HepG2 (cell line): ENCODE measurements around the gene CDH13. TPM values are rescaled to one million over a fixed set of nuclear protein-coding genes. Genes with fewer than 3 reads are reported as not detected.

Source experiments
- ATAC-seq: fragments of 200-7000 bp; cut with Tn5 transposase; 3 replicates; pipeline ENCODE4 v1.9.1; 2020; ENCODE audit warnings: mild to moderate bottlenecking, moderate library complexity
- BruUV-seq: library from RNA; stranded (reverse); fragments of 400-500 nt; replicated peaks from 2 replicates; lab custom pipeline; 2021; lab: Mats Ljungman, UMichigan
- CTCF ChIA-PET: fragments of 300-600 bp; formaldehyde crosslinking; extraction: SDS; loops from one replicate; lab custom pipeline; 2021; ENCODE audit warnings: low total read pairs, inconsistent platforms, low intra/inter-chr PET ratio; lab: Yijun Ruan, JAX
- POLR2A ChIA-PET: fragments of 350-600 bp; sonication (Branson Sonifier 250); formaldehyde crosslinking; loops from one replicate; lab custom pipeline; 2020; ENCODE audit warnings: antibody characterized with exemption, inconsistent platforms; lab: Yijun Ruan, JAX
- DNase-seq: peaks from one replicate; pipeline ENCODE4 v3.0.0-alpha.2; 2015; ENCODE audit warnings: low spot score
- FAIRE-seq: peaks from 3 replicates; lab custom pipeline; 2011; peaks lifted over from hg19 to GRCh38; lab: Jason Lieb, UNC
- H2AFZ ChIP-seq: one replicate; pipeline ENCODE4 v1.6.1; 2011; ENCODE audit warnings: low read length, inconsistent platforms
- H3K27ac ChIP-seq: fragments of 300-600 bp; 3 replicates; pipeline ENCODE4 v1.8.0; 2011; ENCODE audit warnings: mixed run types, mild to moderate bottlenecking, mixed read lengths, low read length, inconsistent platforms; ENCODE audit not compliant: insufficient read depth; ENCODE audit errors: extremely low read length
- H3K27me3 ChIP-seq, 2 experiments: fragments of 200-600 bp in 1 of 2; 2 replicates in 1 of 2; 3 replicates in 1 of 2; pipeline versions ENCODE4 v1.6.0 to v1.8.0; 2011; ENCODE audit warnings: low read length in 2 of 2, mild to moderate bottlenecking in 2 of 2, moderate library complexity in 2 of 2, inconsistent platforms in 1 of 2; ENCODE audit not compliant: insufficient read depth in 2 of 2, control insufficient read depth in 1 of 2
- H3K36me3 ChIP-seq, 2 experiments: fragments of 200-600 bp in 1 of 2; replicated peaks in 1 of 2; 2 replicates in 1 of 2; 3 replicates in 1 of 2; pipeline versions ENCODE4 v1.5.1 to v1.8.0; 2011; ENCODE audit warnings: low read length in 2 of 2, inconsistent platforms in 1 of 2; ENCODE audit not compliant: insufficient read depth in 2 of 2, control insufficient read depth in 1 of 2
- H3K4me1 ChIP-seq: 2 replicates; pipeline ENCODE4 v1.5.1; 2012; ENCODE audit warnings: low read length, inconsistent platforms; ENCODE audit not compliant: insufficient read depth
- H3K4me2 ChIP-seq: 2 replicates; pipeline ENCODE4 v1.6.0; 2011; ENCODE audit warnings: low read depth, low read length, inconsistent platforms
- H3K4me3 ChIP-seq, 3 experiments: fragments of 200-600 bp in 1 of 3; sonication (generic), shearing (Covaris generic) in 1 of 3; replicated peaks in 1 of 3; 2 replicates each; pipeline ENCODE4 v1.5.1; 2011 to 2016; ENCODE audit warnings: low read length in 3 of 3, inconsistent platforms in 2 of 3, low read depth in 2 of 3, mild to moderate bottlenecking in 2 of 3, control low read depth in 1 of 3, mixed read lengths in 1 of 3; ENCODE audit not compliant: insufficient read depth in 1 of 3
- H3K79me2 ChIP-seq: one replicate; pipeline ENCODE4 v1.6.1; 2011; ENCODE audit warnings: low read length, inconsistent platforms; ENCODE audit not compliant: insufficient read depth
- H3K9ac ChIP-seq: 2 replicates; pipeline ENCODE4 v1.6.0; 2011; ENCODE audit warnings: mild to moderate bottlenecking, low read depth, low read length, inconsistent platforms; ENCODE audit not compliant: insufficient read depth
- H3K9me3 ChIP-seq: 2 replicates; pipeline ENCODE4 v1.5.1; 2012; ENCODE audit warnings: mild to moderate bottlenecking, low read length
- H4K20me1 ChIP-seq: 2 replicates; pipeline ENCODE4 v1.6.0; 2011; ENCODE audit warnings: inconsistent platforms, mild to moderate bottlenecking, low read length, moderate library complexity; ENCODE audit not compliant: insufficient read depth
- IRF1 ChIP-seq: sonication (generic); formaldehyde crosslinking; IDR thresholded peaks from 2 replicates; pipeline ENCODE4 v1.4.0; 2020; ENCODE audit warnings: low read depth, mild to moderate bottlenecking, missing genetic modification reagents
- ZNF564 ChIP-seq: sonication (generic); formaldehyde crosslinking; IDR thresholded peaks from 2 replicates; pipeline ENCODE4 v1.8.1; 2023; ENCODE audit warnings: mild to moderate bottlenecking, missing genetic modification reagents
- ZNF572 ChIP-seq: sonication (generic); formaldehyde crosslinking; IDR thresholded peaks from 2 replicates; pipeline ENCODE4 v1.5.1; 2020; ENCODE audit warnings: mild to moderate bottlenecking, missing genetic modification reagents
- ZSCAN25 ChIP-seq: sonication (generic); formaldehyde crosslinking; IDR thresholded peaks from 2 replicates; pipeline ENCODE4 v1.8.0; 2022; ENCODE audit warnings: mild to moderate bottlenecking, missing genetic modification reagents
- WGBS: methylation state at CpG from one replicate; pipeline ENCODE4 v1.1.6; 2017; ENCODE audit warnings: low lambda C conversion rate; 5-methylcytosine and 5-hydroxymethylcytosine counted together
- in situ Hi-C: cut with HindIII; loops from 2 replicates; pipeline ENCODE4 v1.10.0; 2017; ENCODE audit warnings: low pct_unique_long_range_greater_than_20kb; ENCODE audit not compliant: extremely low pct_ligation_motif_present
- intact Hi-C: fragments of 100-400 bp; cut with micrococcal nuclease; formaldehyde crosslinking; loops from one replicate; pipeline ENCODE4 v1.10.0; 2022; ENCODE audit not compliant: unreplicated experiment
- polyA plus RNA-seq, 8 experiments: library from polyadenylated mRNA; depleted of rRNA in 3 of 8; stranded (reverse) in 7 of 8; unstranded in 1 of 8; fragments of >200 nt; fragmentation: Illumina TruSeq in 4 of 8; extraction: Trizol in 4 of 8; gene quantifications; 2 replicates each; pipeline versions ENCODE4 v1.2.1 to v1.2.3, GENCODE V29; 2011 to 2016; ENCODE audit warnings: low read depth in 4 of 8, missing spikeins in 1 of 8, mixed read lengths in 1 of 8; ENCODE audit not compliant: insufficient read depth in 1 of 8
- total RNA-seq, 5 experiments: library from RNA; depleted of rRNA; stranded (reverse); fragments of >200 nt; fragmentation: Illumina TruSeq; extraction: Trizol; gene quantifications; 2 replicates each; pipeline ENCODE4 v1.2.3, GENCODE V29; 2016; ENCODE audit warnings: low read depth in 1 of 5
- TF ChIP-seq, protein P1 (sequence below): sonication (generic); formaldehyde crosslinking; IDR thresholded peaks from 2 replicates; pipeline ENCODE4 v1.8.0; 2022; ENCODE audit warnings: missing genetic modification reagents, mild to moderate bottlenecking, borderline replicate concordance

CDH13 gene
- total and polyA plus RNA-seq, 2 of the 13 experiments (the other 11 are each of a cell fraction or from before 2014, with no cell fraction given), result not detected

- H3K79me2 ChIP-seq, result no peaks in the 10 kb centered on the region
- H3K36me3 ChIP-seq, result no peaks in the 10 kb centered on the region
- no peak overlapping the region for H2AFZ ChIP-seq
- H3K4me2 ChIP-seq, result no peak overlapping the region
- BruUV-seq, result no TSS peak
- DNase-seq, result no peak
- TF ChIP-seq IRF1, result no peak
- TF ChIP-seq, protein P1, sequence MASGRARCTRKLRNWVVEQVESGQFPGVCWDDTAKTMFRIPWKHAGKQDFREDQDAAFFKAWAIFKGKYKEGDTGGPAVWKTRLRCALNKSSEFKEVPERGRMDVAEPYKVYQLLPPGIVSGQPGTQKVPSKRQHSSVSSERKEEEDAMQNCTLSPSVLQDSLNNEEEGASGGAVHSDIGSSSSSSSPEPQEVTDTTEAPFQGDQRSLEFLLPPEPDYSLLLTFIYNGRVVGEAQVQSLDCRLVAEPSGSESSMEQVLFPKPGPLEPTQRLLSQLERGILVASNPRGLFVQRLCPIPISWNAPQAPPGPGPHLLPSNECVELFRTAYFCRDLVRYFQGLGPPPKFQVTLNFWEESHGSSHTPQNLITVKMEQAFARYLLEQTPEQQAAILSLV (CRISPR knock-in tag), result no peak
- TF ChIP-seq ZSCAN25, result no peak
- no peak for TF ChIP-seq ZNF572
- no peak for TF ChIP-seq ZNF564 (CRISPR knock-in tag)
- WGBS, result 22% methylated on average over 7 of the region's 7 CpGs
- H3K27me3 ChIP-seq, result no peaks in the 10 kb centered on the region
- in situ Hi-C loops, result no loop called here
- ATAC-seq, result no peak
- POLR2A ChIA-PET, result no interaction called here
- H3K4me3 ChIP-seq, result no peak overlapping the region
- H3K9ac ChIP-seq, result no peak overlapping the region
- no peak overlapping the region for H3K27ac ChIP-seq
- H3K4me1 ChIP-seq, result no peaks in the 10 kb centered on the region
- intact Hi-C loops, result no loop called here
- FAIRE-seq, result no peak
- peaks cover 13% of the 10 kb centered on the region; the same call in 1 of the 2 replicates for H3K9me3 ChIP-seq
- no peaks in the 10 kb centered on the region for H4K20me1 ChIP-seq
- CTCF ChIA-PET, result no interaction called here
Measured at GRCh38 chr16:82833378-82833993, 206.7 kb downstream of the CDH13 start.
